ENCODE results near the gene B3GNT9. TPM values are rescaled to one million over a fixed set of nuclear protein-coding genes. Genes with fewer than 3 reads are reported as not detected.

Gene B3GNT9
- total RNA-seq, 2 experiments from 2014 or later: 5.1 to 5.6 TPM

DNA sequence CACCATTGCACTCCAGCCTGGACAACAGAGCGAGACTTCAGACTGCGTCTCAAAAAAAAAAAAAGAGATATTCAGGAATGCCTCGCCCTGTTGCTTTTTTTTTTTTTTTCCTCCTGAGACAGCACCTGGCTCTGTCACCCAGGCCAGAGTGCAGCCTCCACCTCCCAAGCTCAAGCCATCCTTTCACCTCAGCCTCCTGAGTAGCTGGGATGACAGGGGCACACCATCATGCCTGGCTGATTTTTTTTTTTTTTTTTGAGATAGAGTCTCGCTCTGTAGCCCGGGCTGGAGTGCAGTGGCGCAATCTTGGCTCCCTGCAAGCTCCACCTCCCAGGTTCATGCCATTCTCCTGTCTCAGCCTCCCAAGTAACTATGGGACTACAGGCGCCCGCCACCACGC lies 33.1 kb downstream of the B3GNT9 start:
- ChIA-PET POLR2A (no interaction called here), CTCF (no interaction called here)
- intact Hi-C loops (cut with micrococcal nuclease): no loop called here
- Mint-ChIP-seq H3K4me3 (no peak overlapping the region), H3K27me3 (no peaks in the 10 kb centered on the region), H3K4me1 (ENCODE audit: low read depth) (peaks cover 16% of the 10 kb centered on the region), H3K9me3 (no peaks in the 10 kb centered on the region), H3K36me3 (peaks cover 12% of the 10 kb centered on the region), H3K27ac (no peak overlapping the region)
- no peak for DNase-seq

DNA sequence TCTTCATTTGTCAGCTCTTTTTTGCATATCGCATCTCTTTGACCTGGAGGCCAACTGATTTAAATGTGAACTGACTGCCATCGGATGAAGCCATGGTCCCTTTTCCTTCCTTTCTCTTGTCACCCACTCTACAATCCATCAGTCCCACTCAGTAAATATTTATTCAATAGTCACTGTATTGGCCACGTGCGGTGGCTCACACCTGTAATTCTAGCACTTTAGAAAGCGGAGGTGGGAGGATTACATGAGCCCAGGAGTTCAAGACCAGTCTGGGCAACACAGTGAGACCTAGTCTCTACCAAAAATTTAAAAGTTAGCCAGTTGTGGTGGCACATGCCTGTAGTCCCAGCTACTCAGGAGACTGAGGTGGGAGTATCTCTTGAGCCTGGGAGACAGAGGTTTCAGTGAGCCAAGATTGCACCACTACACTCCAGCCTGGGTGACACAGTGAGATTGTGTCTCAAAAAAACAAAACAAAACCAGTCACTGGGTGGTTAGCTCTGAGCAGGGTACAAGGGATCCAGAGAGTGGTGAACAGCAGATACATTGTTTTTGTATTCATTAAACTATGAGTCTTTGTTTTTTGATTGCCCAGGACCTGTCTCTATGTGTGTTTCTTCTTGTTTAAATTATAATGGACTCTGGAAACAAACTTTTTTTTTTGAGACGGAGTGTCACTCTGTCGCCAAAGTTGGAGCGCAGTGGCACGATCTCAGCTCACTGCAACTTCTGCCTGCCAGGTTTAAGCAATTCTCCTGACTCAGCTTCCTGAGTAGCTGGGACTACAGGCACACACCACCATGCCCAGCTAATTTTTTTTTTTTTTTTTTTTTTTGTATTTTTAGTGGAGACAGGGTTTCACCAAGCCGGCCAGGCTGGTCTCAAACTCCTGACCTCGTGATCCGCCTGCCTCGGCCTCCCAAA lies 34.1 kb downstream of the B3GNT9 start:
- Mint-ChIP-seq H3K9me3 (no peaks in the 10 kb centered on the region), H3K27me3 (no peaks in the 10 kb centered on the region), H3K4me1 (ENCODE audit: low read depth) (peaks cover 23% of the 10 kb centered on the region), H3K36me3 (peaks cover 8% of the 10 kb centered on the region), H3K4me3 (no peak overlapping the region), H3K27ac (no peak overlapping the region)
- intact Hi-C loops (cut with micrococcal nuclease): no loop called here
- DNase-seq: no peak
- ChIA-PET CTCF (interaction anchor here (1.0 to 2.4 kb wide), 4 partner anchors 14 to 99 kb away, joined by 4 to 9 read pairs (median 6); no protein-coding TSS in a partner anchor), POLR2A (no interaction called here)

DNA sequence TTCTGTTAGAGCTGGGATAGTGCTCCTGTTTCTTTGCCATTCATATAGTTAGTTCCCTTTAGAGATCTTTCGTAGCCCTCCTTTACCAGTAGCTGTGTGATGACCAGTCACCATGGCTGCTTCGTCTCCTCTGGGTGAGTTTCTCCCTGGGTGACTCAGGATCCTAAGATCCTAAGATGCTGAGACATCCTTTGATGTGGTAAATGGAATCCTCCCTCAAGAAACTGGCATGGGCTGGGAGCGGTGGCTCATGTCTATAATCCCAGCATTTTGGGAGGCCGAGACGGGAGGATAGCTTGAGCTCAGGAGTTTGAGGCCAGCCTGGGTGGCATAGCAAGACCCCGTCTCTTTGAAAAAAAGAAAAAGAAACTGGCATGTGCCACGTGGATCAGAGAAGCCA lies 35.2 kb downstream of the B3GNT9 start:
- intact Hi-C loops (cut with micrococcal nuclease): no loop called here
- DNase-seq: no peak
- Mint-ChIP-seq H3K27ac (no peak overlapping the region), H3K36me3 (peaks cover 5% of the 10 kb centered on the region), H3K4me1 (ENCODE audit: low read depth) (peaks cover 32% of the 10 kb centered on the region), H3K27me3 (no peaks in the 10 kb centered on the region), H3K4me3 (no peak overlapping the region), H3K9me3 (no peaks in the 10 kb centered on the region)
- ChIA-PET CTCF (interaction anchor here (0.9 to 2.4 kb wide), 5 partner anchors 13 to 98 kb away, joined by 3 to 9 read pairs (median 4); no protein-coding TSS in a partner anchor), POLR2A (no interaction called here)

DNA sequence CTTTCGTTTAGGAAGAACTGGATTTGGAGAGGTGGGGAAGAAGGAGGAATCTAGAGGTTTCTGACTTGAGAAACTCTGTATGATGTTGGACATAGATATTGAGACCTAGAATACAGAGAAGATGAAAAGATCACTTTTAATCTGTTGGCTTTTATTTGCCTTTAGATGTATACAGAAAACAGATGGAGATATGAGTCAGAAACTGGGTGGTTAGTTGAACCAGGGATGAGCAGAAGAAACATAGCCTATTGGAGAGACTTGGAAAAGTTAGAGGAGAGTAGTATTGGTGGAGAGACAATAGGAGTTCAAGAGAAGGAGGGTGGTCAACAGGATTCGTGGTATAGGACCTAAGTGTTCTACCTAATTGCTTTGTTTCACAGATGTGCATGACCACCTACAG lies 36.0 kb downstream of the B3GNT9 start:
- peaks cover 2% of the 10 kb centered on the region for H3K36me3 Mint-ChIP-seq
- POLR2A ChIA-PET: no interaction called here
- H3K4me3 Mint-ChIP-seq: no peak overlapping the region
- H3K27me3 Mint-ChIP-seq: no peaks in the 10 kb centered on the region
- no peak overlapping the region for H3K27ac Mint-ChIP-seq
- peaks cover 36% of the 10 kb centered on the region for H3K4me1 Mint-ChIP-seq (ENCODE audit: low read depth)
- H3K9me3 Mint-ChIP-seq: no peaks in the 10 kb centered on the region
- intact Hi-C loops (cut with micrococcal nuclease): no loop called here
- CTCF ChIA-PET: interaction anchor here (1.7 kb wide), 2 partner anchors 12 to 41 kb away, joined by 4 to 9 read pairs; no protein-coding TSS in a partner anchor
- no peak for DNase-seq

DNA sequence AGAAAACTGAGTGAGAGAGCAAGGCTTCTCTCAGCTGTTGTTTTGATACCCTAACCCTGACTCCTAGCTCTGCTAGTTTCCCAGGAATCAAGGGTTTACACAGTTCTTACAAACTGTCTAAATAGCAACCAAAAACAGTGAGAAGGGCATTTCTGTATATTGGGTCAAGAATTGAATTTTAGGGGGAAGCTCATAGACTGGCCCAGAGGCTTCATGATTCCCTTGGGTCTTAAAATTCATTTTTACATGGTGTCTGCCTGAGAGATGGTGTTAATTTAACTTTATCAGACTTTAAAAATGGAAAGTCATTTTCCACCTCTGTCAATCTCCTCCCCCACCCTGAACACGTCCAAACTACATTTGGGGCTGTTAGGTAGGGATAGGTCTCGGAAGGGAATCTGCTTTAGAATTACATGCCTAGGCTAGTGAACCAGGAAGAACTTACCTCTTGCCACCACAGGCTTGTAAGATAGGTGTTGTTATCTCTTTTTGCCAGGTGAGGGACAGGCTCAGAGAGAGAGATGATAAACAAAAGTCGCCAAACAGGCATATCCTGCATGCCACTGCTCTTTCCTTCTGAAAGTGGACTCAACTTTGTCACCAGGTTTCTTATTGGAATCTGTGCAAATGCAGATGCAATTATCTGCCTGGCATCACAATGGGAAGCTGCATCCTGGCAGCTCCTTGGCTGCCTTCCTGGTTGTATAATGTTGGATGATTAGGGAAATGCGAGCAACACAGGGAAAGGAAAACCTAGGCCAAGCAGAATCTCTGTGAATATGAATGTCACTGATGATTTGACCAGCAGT lies 38.0 kb downstream of the B3GNT9 start:
- intact Hi-C loops (cut with micrococcal nuclease): no loop called here
- no peak overlapping the region for H3K4me3 Mint-ChIP-seq
- peaks cover 41% of the 10 kb centered on the region for H3K4me1 Mint-ChIP-seq (ENCODE audit: low read depth)
- no peak overlapping the region for H3K27ac Mint-ChIP-seq
- DNase-seq: no peak
- ChIA-PET POLR2A (interaction anchor here (0.7 to 0.8 kb wide), 2 partner anchors 15 to 44 kb away, joined by 4 to 6 read pairs; no protein-coding TSS in a partner anchor), CTCF (interaction anchor here (1.4 to 2.3 kb wide), 4 partner anchors 42 to 152 kb away, joined by 5 to 13 read pairs (median 9); partner anchors contain the start of gene CES3)
- peaks cover 2% of the 10 kb centered on the region for H3K36me3 Mint-ChIP-seq
- H3K9me3 Mint-ChIP-seq: no peaks in the 10 kb centered on the region
- no peaks in the 10 kb centered on the region for H3K27me3 Mint-ChIP-seq

DNA sequence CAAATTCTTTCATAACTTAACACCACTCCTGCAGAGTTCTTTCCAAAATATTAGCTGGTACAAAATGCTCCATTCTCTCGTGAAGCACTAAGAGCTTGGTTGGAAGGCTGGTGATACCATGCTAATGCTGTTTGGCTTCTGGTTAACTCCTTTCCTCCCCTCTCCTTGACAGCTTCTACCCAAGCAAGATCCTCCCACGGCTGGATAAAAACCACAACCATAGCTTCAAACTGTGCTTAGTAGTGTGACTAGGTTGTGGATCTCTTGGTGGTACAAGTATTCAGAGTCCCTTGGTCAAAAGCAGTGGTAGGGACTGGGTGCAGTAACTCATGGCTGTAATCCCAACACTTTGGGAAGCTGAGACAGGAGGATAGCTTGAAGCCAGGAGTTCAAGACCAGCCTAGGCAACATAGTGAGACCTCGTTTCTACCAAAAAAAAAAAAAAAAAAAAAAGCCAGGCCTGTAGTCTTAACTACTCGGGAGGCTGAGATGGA lies 38.8 kb downstream of the B3GNT9 start:
- Mint-ChIP-seq H3K36me3 (peaks cover 2% of the 10 kb centered on the region), H3K9me3 (no peaks in the 10 kb centered on the region), H3K27ac (no peak overlapping the region), H3K4me3 (no peak overlapping the region), H3K27me3 (no peaks in the 10 kb centered on the region), H3K4me1 (ENCODE audit: low read depth) (peaks cover 41% of the 10 kb centered on the region)
- POLR2A ChIA-PET: interaction anchor here (0.7 kb wide), 1 partner anchor 14 kb away, joined by 4 read pairs; no protein-coding TSS in a partner anchor
- DNase-seq: no peak
- CTCF ChIA-PET: interaction anchor here (0.9 to 2.3 kb wide), 6 partner anchors 43 to 158 kb away, joined by 4 to 13 read pairs (median 6); partner anchors contain the start of gene CES3
- intact Hi-C loops (cut with micrococcal nuclease): no loop called here

DNA sequence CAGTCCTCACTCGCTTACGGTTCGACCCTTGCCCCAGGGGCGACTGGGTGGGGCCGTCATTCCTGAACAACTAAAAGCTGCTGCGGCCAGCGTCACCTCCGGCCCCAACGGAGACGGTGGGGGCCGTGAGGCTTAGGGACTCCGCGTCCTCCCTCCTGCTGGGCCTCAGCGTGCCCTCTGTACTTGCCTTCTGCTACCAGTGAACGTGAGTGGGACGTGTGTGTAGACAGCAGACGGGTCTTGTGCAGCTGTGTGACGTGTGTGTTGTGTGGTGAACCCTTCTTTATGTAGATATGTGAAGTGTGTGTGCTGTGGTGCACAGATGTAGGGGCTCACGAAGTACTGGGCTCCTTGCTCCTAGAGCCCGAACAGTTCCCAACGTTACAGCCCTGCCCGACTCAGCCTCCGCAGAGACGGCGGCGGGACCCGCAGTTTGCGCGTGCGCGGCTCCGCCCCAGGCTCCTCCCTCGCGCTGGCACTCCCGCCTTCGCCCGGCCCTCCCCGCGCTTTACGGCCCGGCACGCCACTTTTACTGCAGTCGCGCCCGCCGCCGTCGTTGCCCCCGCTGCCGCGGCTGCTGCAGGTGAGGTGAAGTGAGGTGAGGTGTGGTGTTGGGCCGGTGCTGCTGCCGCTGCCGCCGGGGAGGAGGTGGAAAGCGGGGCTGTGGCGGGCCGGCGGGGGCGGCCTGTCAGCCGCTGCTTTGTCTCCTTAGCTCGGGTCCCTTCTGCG lies 41.2 kb downstream of the B3GNT9 start, which contains the start of gene PHAF1:
Gene PHAF1 (plus strand): TSS at position 535 of the 729 bp plus-strand sequence. CDS start 235 bp downstream, outside the sequence.
- intact Hi-C loops (cut with micrococcal nuclease): loop anchor here (5.0 kb wide), 1 partner anchor 48 kb away; the partner anchor contains the start of genes FBXL8 and TRADD
- Mint-ChIP-seq H3K27me3 (no peaks in the 10 kb centered on the region), H3K9me3 (no peaks in the 10 kb centered on the region), H3K27ac (peak within 1 kb of the TSS; percentile 80), H3K36me3 (peaks cover 2% of the 10 kb centered on the region), H3K4me3 (peak within 1 kb of the TSS; percentile 92), H3K4me1 (ENCODE audit: low read depth) (peaks cover 32% of the 10 kb centered on the region)
- DNase-seq: peak; percentile 97
- CTCF ChIA-PET: interaction anchor here (0.9 to 2.5 kb wide), 4 partner anchors 8 to 92 kb away, joined by 3 to 13 read pairs (median 6); no protein-coding TSS in a partner anchor
- POLR2A ChIA-PET: no interaction called here

DNA sequence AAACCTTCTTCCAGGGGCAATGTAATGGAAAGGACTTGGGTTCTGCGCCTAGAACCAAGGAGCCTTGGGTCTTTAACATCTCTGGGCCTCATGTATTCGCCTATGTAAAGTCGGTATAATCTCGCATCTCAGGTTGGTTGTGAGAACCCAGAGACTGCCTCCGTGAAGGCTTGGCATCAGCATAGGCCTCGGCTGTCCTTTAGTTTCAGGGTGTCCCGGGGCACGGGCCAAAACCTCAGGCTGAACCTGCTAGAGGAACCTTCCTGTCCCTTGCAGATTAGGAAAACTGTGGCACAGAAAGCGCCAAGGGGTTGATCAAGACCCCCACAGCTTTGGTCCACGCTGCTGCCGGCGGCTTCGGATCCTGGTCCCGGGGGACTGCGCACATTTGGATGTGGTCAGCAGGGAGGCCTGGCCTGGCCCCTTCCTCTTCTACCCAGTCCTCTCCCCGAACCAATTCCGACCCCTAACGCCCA lies 41.8 kb downstream of the B3GNT9 start:
- H3K9me3 Mint-ChIP-seq: no peaks in the 10 kb centered on the region
- H3K27ac Mint-ChIP-seq: no peak overlapping the region
- CTCF ChIA-PET: interaction anchor here (2.2 to 2.5 kb wide), 2 partner anchors 46 to 91 kb away, joined by 8 to 13 read pairs; no protein-coding TSS in a partner anchor
- peak overlapping the region; percentile 92 for H3K4me3 Mint-ChIP-seq
- no peak for DNase-seq
- H3K36me3 Mint-ChIP-seq: peaks cover 2% of the 10 kb centered on the region
- H3K27me3 Mint-ChIP-seq: no peaks in the 10 kb centered on the region
- H3K4me1 Mint-ChIP-seq (ENCODE audit: low read depth): peaks cover 29% of the 10 kb centered on the region
- POLR2A ChIA-PET: no interaction called here
- intact Hi-C loops (cut with micrococcal nuclease): loop anchor here (5.0 kb wide), 1 partner anchor 48 kb away; the partner anchor contains the start of genes FBXL8 and TRADD

DNA sequence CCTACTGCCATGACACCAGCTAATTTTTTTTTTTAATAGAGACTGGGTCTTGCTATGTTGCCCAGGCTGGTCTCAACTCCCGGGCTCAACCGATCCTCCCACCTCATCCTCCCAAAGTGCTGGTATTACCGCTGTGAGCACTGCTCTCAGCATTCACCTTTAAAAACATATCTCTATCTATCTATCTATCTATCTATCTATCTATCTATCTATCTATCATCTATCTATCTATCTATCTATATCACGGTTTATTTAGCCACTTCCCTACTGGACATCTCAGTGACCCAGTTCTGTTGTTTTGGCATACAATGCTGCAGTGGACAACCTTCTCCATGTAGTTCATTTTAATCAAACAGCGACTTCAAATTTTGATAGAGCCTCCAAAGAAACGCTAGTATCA lies 42.3 kb downstream of the B3GNT9 start:
- CTCF ChIA-PET: interaction anchor here (1.3 to 2.5 kb wide), 3 partner anchors 47 to 91 kb away, joined by 6 to 13 read pairs (median 8); no protein-coding TSS in a partner anchor
- no peak overlapping the region for H3K4me3 Mint-ChIP-seq
- intact Hi-C loops (cut with micrococcal nuclease): loop anchor here (5.0 kb wide), 1 partner anchor 49 kb away; the partner anchor contains the start of genes FBXL8 and TRADD

DNA sequence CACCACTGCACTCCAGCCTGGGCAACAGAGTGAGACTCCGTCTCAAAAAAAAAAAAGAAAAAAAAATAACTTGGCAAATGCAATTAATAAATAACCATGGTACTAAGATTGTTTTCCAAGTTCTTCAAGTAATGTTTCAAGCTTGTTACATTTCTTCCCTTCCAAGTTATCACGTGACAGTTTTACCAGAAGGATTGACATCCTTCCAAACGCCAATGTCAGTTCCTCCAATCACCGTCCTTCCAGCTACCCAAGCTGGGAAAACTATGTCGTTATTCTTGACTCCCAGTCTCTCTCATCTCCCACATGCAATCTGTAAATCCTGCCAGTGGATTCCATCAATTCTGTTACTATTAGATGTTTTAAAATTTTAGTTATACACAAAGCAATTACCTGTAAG lies 44.9 kb downstream of the B3GNT9 start:
- ChIA-PET CTCF (interaction anchor here (0.8 to 2.0 kb wide), 5 partner anchors 12 to 88 kb away, joined by 3 to 10 read pairs (median 3); no protein-coding TSS in a partner anchor), POLR2A (interaction anchor here (1.0 kb wide), 1 partner anchor 9 kb away, joined by 3 read pairs; no protein-coding TSS in a partner anchor)
- Mint-ChIP-seq H3K4me1 (ENCODE audit: low read depth) (peaks cover 17% of the 10 kb centered on the region), H3K27me3 (no peaks in the 10 kb centered on the region), H3K9me3 (no peaks in the 10 kb centered on the region), H3K27ac (no peak overlapping the region), H3K36me3 (no peaks in the 10 kb centered on the region), H3K4me3 (no peak overlapping the region)
- intact Hi-C loops (cut with micrococcal nuclease): loop anchor here (5.0 kb wide), 1 partner anchor 51 kb away; the partner anchor contains the start of genes FBXL8 and TRADD
- no peak for DNase-seq

More for the DNA sequence above, 42.3 kb downstream of the B3GNT9 start:
- H3K36me3 Mint-ChIP-seq: peaks cover 2% of the 10 kb centered on the region
- H3K9me3 Mint-ChIP-seq: no peaks in the 10 kb centered on the region
- no peak overlapping the region for H3K27ac Mint-ChIP-seq
- H3K4me1 Mint-ChIP-seq (ENCODE audit: low read depth): peaks cover 29% of the 10 kb centered on the region
- POLR2A ChIA-PET: no interaction called here
- H3K27me3 Mint-ChIP-seq: no peaks in the 10 kb centered on the region
- no peak for DNase-seq

Measured in activated CD4-positive, alpha-beta memory T cell treated with anti-CD3 and anti-CD28 coated beads for 36 hours (primary cell).